ENCODE data around the gene CAVIN2.

Gene CAVIN2

GRCh38 chr2:191864628-191865374 is 17.9 kb upstream of the CAVIN2 start:
- DNase-seq (ENCODE audit: low read depth in 2 of 2): no peak

GRCh38 chr2:191863988-191864387 is 17.1 kb upstream of the CAVIN2 start:
- no peak for DNase-seq (ENCODE audit: low read depth in 2 of 2)

- no peak for DNase-seq (ENCODE audit: low read depth in 2 of 2)
These were observed 15.4 kb upstream of the CAVIN2 start for GRCh38 chr2:191862156-191862775.

GRCh38 chr2:191860760-191861466 is 14.0 kb upstream of the CAVIN2 start:
- DNase-seq (ENCODE audit: low read depth in 2 of 2): no peak

- DNase-seq (ENCODE audit: low read depth in 2 of 2): no peak
These were observed 12.8 kb upstream of the CAVIN2 start for GRCh38 chr2:191859681-191860080.

- DNase-seq (ENCODE audit: low read depth in 2 of 2): no peak
These were observed 11.0 kb upstream of the CAVIN2 start for GRCh38 chr2:191857886-191858285.

- DNase-seq (ENCODE audit: low read depth in 2 of 2): no peak
These were observed 10.4 kb upstream of the CAVIN2 start for GRCh38 chr2:191857259-191857805.

GRCh38 chr2:191856111-191856876 is 9.4 kb upstream of the CAVIN2 start:
- DNase-seq (ENCODE audit: low read depth in 2 of 2): no peak

- no peak for DNase-seq (ENCODE audit: low read depth in 2 of 2)
These were observed 8.5 kb upstream of the CAVIN2 start for GRCh38 chr2:191855382-191855781.

- no peak for DNase-seq (ENCODE audit: low read depth in 2 of 2)
These were observed 7.8 kb upstream of the CAVIN2 start for GRCh38 chr2:191854382-191855372.

GRCh38 chr2:191853843-191854242 is 7.0 kb upstream of the CAVIN2 start:
- DNase-seq (ENCODE audit: low read depth in 2 of 2): no peak

GRCh38 chr2:191851158-191851557 is 4.3 kb upstream of the CAVIN2 start:
- no peak for DNase-seq (ENCODE audit: low read depth in 2 of 2)

- DNase-seq (ENCODE audit: low read depth in 2 of 2): no peak
These were observed 2.2 kb upstream of the CAVIN2 start for GRCh38 chr2:191848771-191849767.

- DNase-seq (ENCODE audit: low read depth in 2 of 2): no peak
These were observed 876 bp upstream of the CAVIN2 start for GRCh38 chr2:191847764-191848163.

GRCh38 chr2:191845876-191846514 is 893 bp downstream of the CAVIN2 start:
- DNase-seq (ENCODE audit: low read depth in 2 of 2): no peak

- DNase-seq (ENCODE audit: low read depth in 2 of 2): no peak
These were observed 1.6 kb downstream of the CAVIN2 start for GRCh38 chr2:191845248-191845715.

- no peak for DNase-seq (ENCODE audit: low read depth in 2 of 2)
These were observed 2.2 kb downstream of the CAVIN2 start for GRCh38 chr2:191844706-191845105.

GRCh38 chr2:191840921-191841320 is 6.0 kb downstream of the CAVIN2 start:
- no peak for DNase-seq (ENCODE audit: low read depth in 2 of 2)

Measured in stimulated activated CD4-positive, alpha-beta T cell treated with anti-CD3 and anti-CD28 coated beads, Interleukin-12 subunit alpha, Interleukin-12 subunit beta, amount 100 ng/mL, for 24 hours (primary cell).